Upper lobe of right lung (tissue), 1 donor: ENCODE measurements around the gene GABARAP. TPM values are rescaled to one million over a fixed set of nuclear protein-coding genes. Genes with fewer than 3 reads are reported as not detected.

ENCODE experiments used
- ATAC-seq: fragments of 200-7000 bp; cut with Tn5 transposase; one replicate; pipeline ENCODE4 v1.9.1; 2020; ENCODE audit warnings: mild to moderate bottlenecking, moderate library complexity
- DNase-seq: peaks from one replicate; pipeline ENCODE4 v3.0.0-alpha.2; 2020
- H3K27ac ChIP-seq: fragments of 200-600 bp; one replicate; pipeline ENCODE4 v1.8.0; 2022
- H3K27me3 ChIP-seq: fragments of 200-600 bp; one replicate; pipeline ENCODE4 v1.8.0; 2022; ENCODE audit warnings: mild to moderate bottlenecking
- H3K36me3 ChIP-seq: fragments of 200-600 bp; one replicate; pipeline ENCODE4 v1.8.0; 2022
- H3K4me1 ChIP-seq: fragments of 200-600 bp; one replicate; pipeline ENCODE4 v1.8.0; 2022
- H3K4me3 ChIP-seq: fragments of 200-600 bp; one replicate; pipeline ENCODE4 v1.8.0; 2022; ENCODE audit warnings: mild to moderate bottlenecking
- H3K9me3 ChIP-seq: fragments of 200-600 bp; one replicate; pipeline ENCODE4 v1.8.0; 2022
- CTCF ChIP-seq: fragments of 200-600 bp; IDR thresholded peaks from one replicate; pipeline ENCODE4 v1.8.0; 2022; ENCODE audit warnings: antibody characterized with exemption
- intact Hi-C: fragments of 100-400 bp; cut with DNase I; formaldehyde crosslinking; loops from one replicate; pipeline ENCODE4 v1.11.0; 2022
- total RNA-seq: library from RNA; stranded (reverse); fragmentation: NEBNext Ultra II Directional; extraction: Animal tissue kit (Norgen Biotek cat#: 25700); gene quantifications from one replicate; pipeline ENCODE4 v1.2.1, GENCODE V29; 2021
- donor health status: DM: no; HTN: yes; CAD: no; lungs with severe emphysema.

Gene GABARAP
- total RNA-seq, 1 donor from 2014 or later, result 547 TPM

GRCh38 chr17:7280519-7281073 lies 38.3 kb upstream of the GABARAP start:
- peak overlapping the region; percentile 61 for H3K27ac ChIP-seq
- no peaks in the 10 kb centered on the region for H3K36me3 ChIP-seq
- ATAC-seq, result peak; percentile 90
- peak overlapping the region; percentile 53 for H3K4me3 ChIP-seq
- no peaks in the 10 kb centered on the region for H3K9me3 ChIP-seq
- TF ChIP-seq CTCF, result peak; percentile 95
- intact Hi-C loops, result no loop called here
- no peaks in the 10 kb centered on the region for H3K27me3 ChIP-seq
- peaks cover 20% of the 10 kb centered on the region for H3K4me1 ChIP-seq
- DNase-seq, result peak; percentile 91

- Histone ChIP-seq H3K27me3 (no peaks in the 10 kb centered on the region), H3K9me3 (no peaks in the 10 kb centered on the region), H3K4me3 (no peak overlapping the region), H3K36me3 (no peaks in the 10 kb centered on the region), H3K4me1 (peaks cover 20% of the 10 kb centered on the region), H3K27ac (no peak overlapping the region)
- intact Hi-C loops, result no loop called here
- DNase-seq (no peak), ATAC-seq (no peak)
- TF ChIP-seq CTCF, result no peak
Measured at GRCh38 chr17:7279448-7279847, 37.2 kb upstream of the GABARAP start.

- no peak for TF ChIP-seq CTCF
- DNase-seq (no peak), ATAC-seq (no peak)
- Histone ChIP-seq H3K9me3 (no peaks in the 10 kb centered on the region), H3K4me3 (no peak overlapping the region), H3K27ac (no peak overlapping the region), H3K36me3 (no peaks in the 10 kb centered on the region), H3K27me3 (peaks cover 4% of the 10 kb centered on the region), H3K4me1 (peaks cover 10% of the 10 kb centered on the region)
- intact Hi-C loops, result no loop called here
Measured at GRCh38 chr17:7266784-7267183, 24.5 kb upstream of the GABARAP start.

- Histone ChIP-seq H3K27me3 (peaks cover 4% of the 10 kb centered on the region), H3K9me3 (no peaks in the 10 kb centered on the region), H3K4me3 (peak overlapping the region; percentile 68), H3K36me3 (peaks cover 3% of the 10 kb centered on the region), H3K27ac (peak overlapping the region; percentile 91), H3K4me1 (peaks cover 24% of the 10 kb centered on the region)
- intact Hi-C loops, result no loop called here
- TF ChIP-seq CTCF, result no peak
- ATAC-seq (no peak), DNase-seq (no peak)
Measured at GRCh38 chr17:7263801-7264078, 21.5 kb upstream of the GABARAP start.

- Histone ChIP-seq H3K4me1 (peaks cover 25% of the 10 kb centered on the region), H3K27ac (peak overlapping the region; percentile 91), H3K36me3 (peaks cover 9% of the 10 kb centered on the region), H3K9me3 (no peaks in the 10 kb centered on the region), H3K4me3 (peak overlapping the region; percentile 68), H3K27me3 (peaks cover 4% of the 10 kb centered on the region)
- DNase-seq (peak; percentile 88), ATAC-seq (peak; percentile 48)
- intact Hi-C loops, result no loop called here
- no peak for TF ChIP-seq CTCF
Measured at GRCh38 chr17:7262935-7263800, 20.9 kb upstream of the GABARAP start.
